Vagina (tissue), 2 donors: ENCODE results near the gene CAPN14. TPM values are rescaled to one million over a fixed set of nuclear protein-coding genes. Genes with fewer than 3 reads are reported as not detected.
A peak's percentile ranks its signal among the peaks of the same experiment; 100 is the strongest.

ENCODE experiments used
- DNase-seq, 2 donors: peaks; one replicate each; pipeline ENCODE4 v3.0.0-alpha.2; 2017; ENCODE audit errors: extremely low spot score in 2 of 2
- H3K27ac ChIP-seq: fragments of 200-600 bp; sonication (generic); one replicate; pipeline ENCODE4 v1.5.1; 2019
- H3K27me3 ChIP-seq: fragments of 200-600 bp; sonication (generic); one replicate; pipeline ENCODE4 v1.5.1; 2019
- H3K36me3 ChIP-seq, 2 donors: fragments of 200-600 bp; sonication (generic); one replicate each; pipeline ENCODE4 v1.5.1; 2017 to 2019
- H3K4me1 ChIP-seq: fragments of 200-600 bp; sonication (generic); one replicate; pipeline ENCODE4 v1.5.1; 2019
- H3K4me3 ChIP-seq, 2 donors: fragments of 200-600 bp; sonication (generic); 1 replicate in 1 of 2; 2 replicates in 1 of 2; pipeline ENCODE4 v1.5.1; 2016 to 2019
- H3K9me3 ChIP-seq: fragments of 200-600 bp; sonication (generic); one replicate; pipeline ENCODE4 v1.5.1; 2019
- CTCF ChIP-seq, 3 experiments: fragments of 450-650 bp in 2 of 3; fragments of 200-600 bp in 1 of 3; sonication (generic) in 1 of 3; IDR thresholded peaks; one replicate each; pipeline ENCODE4 v1.5.1; 2017 to 2019; ENCODE audit warnings: antibody characterized with exemption in 3 of 3, mild to moderate bottlenecking in 2 of 3, moderate library complexity in 2 of 3
- POLR2A ChIP-seq, 2 donors: fragments of 450-650 bp; IDR thresholded peaks; one replicate each; pipeline ENCODE4 v1.6.1; 2017; ENCODE audit warnings: antibody characterized with exemption in 2 of 2, mild to moderate bottlenecking in 2 of 2, moderate library complexity in 2 of 2
- POLR2AphosphoS5 ChIP-seq, 2 donors: sonication (generic); formaldehyde crosslinking; IDR thresholded peaks; one replicate each; pipeline ENCODE4 v1.9.0; 2017; ENCODE audit warnings: antibody characterized with exemption in 2 of 2, mild to moderate bottlenecking in 2 of 2, low read depth in 1 of 2; ENCODE audit not compliant: insufficient read depth in 1 of 2
- intact Hi-C: fragments of 100-400 bp; cut with DNase I; formaldehyde crosslinking; loops from one replicate; pipeline ENCODE4 v1.15.1; 2023
- total RNA-seq: library from RNA; depleted of rRNA; stranded (reverse); fragments of >200 nt; gene quantifications from one replicate; pipeline ENCODE4 v1.2.3, GENCODE V29; 2016

Gene CAPN14
- total RNA-seq, 1 donor from 2014 or later = 4.7 TPM

GRCh38 chr2:31234683-31235503 lies 17.6 kb upstream of the CAPN14 start:
- TF ChIP-seq CTCF (IDR thresholded peaks at IDR 0.05) (no peak), POLR2AphosphoS5 (IDR thresholded peaks at IDR 0.05; ENCODE audit: insufficient read depth in 1 of 2, low read depth in 1 of 2) (no peak), POLR2A (IDR thresholded peaks at IDR 0.05) (no peak)
- peak; percentile 81 to 85 for DNase-seq
- no peaks in the 10 kb centered on the region for H3K36me3 ChIP-seq
- H3K4me1 ChIP-seq = peaks cover 40% of the 10 kb centered on the region
- no peaks in the 10 kb centered on the region for H3K9me3 ChIP-seq
- intact Hi-C loops = no loop called here
- peak overlapping the region; percentile 64 for H3K27ac ChIP-seq
- peak overlapping the region; percentile 57 to 61 for H3K4me3 ChIP-seq
- no peaks in the 10 kb centered on the region for H3K27me3 ChIP-seq

DNA sequence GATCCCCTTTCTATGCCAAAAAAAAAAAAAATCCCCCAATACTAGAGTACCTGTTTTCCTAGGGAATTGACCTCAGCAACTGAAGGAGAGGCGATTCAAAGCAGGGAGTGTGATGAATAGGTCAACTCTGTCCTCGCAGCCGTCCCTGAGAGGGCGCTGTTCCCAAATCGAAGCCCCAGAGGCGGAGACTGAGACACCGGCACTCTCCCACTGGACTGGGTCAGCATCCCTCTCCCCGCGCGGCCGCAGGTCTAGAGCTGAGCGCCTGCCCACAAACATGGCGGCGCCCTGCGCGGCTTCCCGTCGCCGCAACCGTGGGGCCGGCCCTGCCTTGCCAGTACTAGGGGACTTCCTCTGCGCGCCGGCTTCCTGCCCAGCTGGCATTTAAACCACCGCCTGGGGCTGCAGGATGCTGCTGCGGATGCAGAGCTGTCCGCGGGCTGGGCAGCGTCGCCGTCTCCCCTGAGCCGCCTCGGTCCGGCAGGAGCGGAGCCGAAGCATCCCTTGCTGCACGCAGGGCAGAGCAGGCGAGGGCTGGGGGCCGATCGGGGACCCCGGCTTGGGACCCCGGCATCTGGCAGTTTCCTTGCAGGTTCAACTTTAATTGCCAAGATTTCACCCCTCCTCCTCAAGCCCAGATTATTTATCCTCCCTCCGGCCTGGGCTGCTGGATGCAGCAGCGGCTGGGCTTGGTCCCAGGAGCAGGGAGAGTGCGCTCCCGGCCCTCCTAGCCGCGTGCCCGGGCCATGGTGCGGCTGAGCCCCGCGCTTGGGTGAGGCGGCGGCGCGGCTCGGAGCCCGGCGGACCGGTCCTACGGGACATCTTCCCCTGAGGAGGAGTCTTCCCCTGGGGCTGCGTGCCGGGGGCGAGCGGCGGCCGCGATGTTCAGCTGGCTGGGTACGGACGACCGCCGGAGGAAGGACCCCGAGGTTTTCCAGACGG lies 16.7 kb upstream of the CAPN14 start, which contains the start of gene EHD3:
TSS of gene EHD3 (plus strand) at position 412 of the 942 bp plus-strand sequence. CDS start at position 882, 470 bp downstream.
- H3K4me1 ChIP-seq = peaks cover 31% of the 10 kb centered on the region
- peak within 1 kb of the TSS; percentile 57 to 61 for H3K4me3 ChIP-seq
- peak; percentile 89 to 94 for DNase-seq
- no peaks in the 10 kb centered on the region for H3K36me3 ChIP-seq
- H3K9me3 ChIP-seq = no peaks in the 10 kb centered on the region
- intact Hi-C loops = no loop called here
- H3K27me3 ChIP-seq = no peaks in the 10 kb centered on the region
- TF ChIP-seq POLR2A (IDR thresholded peaks at IDR 0.05) (no peak), POLR2AphosphoS5 (IDR thresholded peaks at IDR 0.05; ENCODE audit: insufficient read depth in 1 of 2, low read depth in 1 of 2) (peak in 1 of 2 donors; percentile 74), CTCF (IDR thresholded peaks at IDR 0.05) (peak in 2 of 3 experiments; percentile 33 to 51)
- H3K27ac ChIP-seq = peak within 1 kb of the TSS; percentile 64

GRCh38 chr2:31233231-31233630 lies 15.9 kb upstream of the CAPN14 start:
- intact Hi-C loops = no loop called here
- no peaks in the 10 kb centered on the region for H3K36me3 ChIP-seq
- DNase-seq = peak in 1 of 2 donors; percentile 58
- H3K9me3 ChIP-seq = no peaks in the 10 kb centered on the region
- H3K27me3 ChIP-seq = no peaks in the 10 kb centered on the region
- H3K4me1 ChIP-seq = peaks cover 23% of the 10 kb centered on the region
- TF ChIP-seq POLR2A (IDR thresholded peaks at IDR 0.05) (no peak), POLR2AphosphoS5 (IDR thresholded peaks at IDR 0.05; ENCODE audit: insufficient read depth in 1 of 2, low read depth in 1 of 2) (no peak), CTCF (IDR thresholded peaks at IDR 0.05) (no peak)
- peak overlapping the region in 1 of 2 donors; percentile 57 for H3K4me3 ChIP-seq
- no peak overlapping the region for H3K27ac ChIP-seq

DNA sequence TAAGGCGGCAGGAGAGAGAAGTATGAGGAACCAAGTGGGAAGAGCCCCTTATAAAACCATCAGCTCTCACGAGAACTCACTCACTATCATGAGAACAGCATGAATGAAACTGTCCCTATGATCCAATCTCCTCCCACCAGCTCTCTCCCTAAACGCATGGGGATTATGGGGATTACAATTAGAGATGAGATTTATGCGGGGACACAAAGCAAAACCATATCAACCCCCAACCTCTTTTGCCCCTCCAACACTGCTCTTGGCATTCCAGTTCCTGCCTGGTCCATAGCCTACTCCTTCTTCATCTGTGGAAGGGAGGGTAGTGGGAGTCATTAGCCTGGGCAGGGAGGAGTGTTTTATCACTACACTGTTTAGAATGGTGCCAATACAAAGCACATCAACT lies 15.3 kb upstream of the CAPN14 start:
- no peaks in the 10 kb centered on the region for H3K27me3 ChIP-seq
- H3K4me1 ChIP-seq = peaks cover 20% of the 10 kb centered on the region
- TF ChIP-seq CTCF (IDR thresholded peaks at IDR 0.05) = no peak
- TF ChIP-seq POLR2A (IDR thresholded peaks at IDR 0.05) = no peak
- no peak for TF ChIP-seq POLR2AphosphoS5 (IDR thresholded peaks at IDR 0.05; ENCODE audit: insufficient read depth in 1 of 2, low read depth in 1 of 2)
- no peaks in the 10 kb centered on the region for H3K9me3 ChIP-seq
- no peak overlapping the region for H3K4me3 ChIP-seq
- no peaks in the 10 kb centered on the region for H3K36me3 ChIP-seq
- peak in 1 of 2 donors; percentile 61 for DNase-seq
- no peak overlapping the region for H3K27ac ChIP-seq
- intact Hi-C loops = no loop called here
